ENCODE results near the gene HARS1. TPM values are rescaled to one million over a fixed set of nuclear protein-coding genes. Genes with fewer than 3 reads are reported as not detected.
A peak's percentile ranks its signal among the peaks of the same experiment; 100 is the strongest.
"Not testable (repeated sequence)": the region's sequence is repeated elsewhere in the genome, so short reads cannot be mapped to it uniquely, and the experiment has no call there.

Gene HARS1
- total RNA-seq, 4 donors from 2014 or later = 41.0 to 56.8 (median 48.2) TPM

- no peaks in the 10 kb centered on the region for H3K27me3 ChIP-seq
- no peak overlapping the region for H3K27ac ChIP-seq
- intact Hi-C loops (cut with DNase I) = no loop called here
- DNase-seq = peak; percentile 55 to 64
- no peaks in the 10 kb centered on the region for H3K9me3 ChIP-seq
- no peak overlapping the region for H3K4me3 ChIP-seq (replicated peaks in 1 of 3)
- TF ChIP-seq CTCF (IDR thresholded peaks at IDR 0.05) = no peak
- no peak for TF ChIP-seq POLR2A (IDR thresholded peaks at IDR 0.05)
- H3K36me3 ChIP-seq = no peaks in the 10 kb centered on the region
- WGBS, 2 donors = 5 to 11% methylated on average over 23 of the region's 23 CpGs
- no peaks in the 10 kb centered on the region for H3K4me1 ChIP-seq
Observed at GRCh38 chr5:140725799-140726471, 34.8 kb upstream of the HARS1 start.

- 79 to 88% methylated on average over 5 of the region's 5 CpGs for WGBS, 2 donors
- H3K9me3 ChIP-seq = not testable (repeated sequence)
Observed at GRCh38 chr5:140721395-140721794, 30.2 kb upstream of the HARS1 start.

GRCh38 chr5:140720738-140721137, 29.6 kb upstream of the HARS1 start:
- H3K4me3 ChIP-seq (replicated peaks in 1 of 3); H3K9me3 ChIP-seq; intact Hi-C loops (cut with DNase I); H3K27ac ChIP-seq; H3K4me1 ChIP-seq; H3K36me3 ChIP-seq; DNase-seq; H3K27me3 ChIP-seq: not testable (repeated sequence)
- WGBS, 2 donors = 52 to 62% methylated on average over 6 of the region's 6 CpGs

More at GRCh38 chr5:140721395-140721794, 30.2 kb upstream of the HARS1 start:
- H3K4me1 ChIP-seq; H3K36me3 ChIP-seq; H3K27ac ChIP-seq; H3K4me3 ChIP-seq (replicated peaks in 1 of 3); H3K27me3 ChIP-seq; intact Hi-C loops (cut with DNase I); DNase-seq: not testable (repeated sequence)

GRCh38 chr5:140718266-140718592, 27.1 kb upstream of the HARS1 start:
- no peak for DNase-seq
- no peaks in the 10 kb centered on the region for H3K9me3 ChIP-seq
- WGBS, 2 donors = 71 to 81% methylated on average over 7 of the region's 7 CpGs
- H3K36me3 ChIP-seq = no peaks in the 10 kb centered on the region
- intact Hi-C loops (cut with DNase I) = loop anchor here (5.0 kb wide), 1 partner anchor 346 kb away; no protein-coding TSS in a partner anchor
- no peak for TF ChIP-seq CTCF (IDR thresholded peaks at IDR 0.05)
- no peak for TF ChIP-seq POLR2A (IDR thresholded peaks at IDR 0.05)
- no peaks in the 10 kb centered on the region for H3K27me3 ChIP-seq
- no peaks in the 10 kb centered on the region for H3K4me1 ChIP-seq
- no peak overlapping the region for H3K27ac ChIP-seq
- no peak overlapping the region for H3K4me3 ChIP-seq (replicated peaks in 1 of 3)

GRCh38 chr5:140716238-140716637, 25.1 kb upstream of the HARS1 start:
- H3K4me3 ChIP-seq (replicated peaks in 1 of 3); DNase-seq; H3K9me3 ChIP-seq; H3K27ac ChIP-seq; H3K27me3 ChIP-seq; H3K4me1 ChIP-seq; H3K36me3 ChIP-seq: not testable (repeated sequence)
- 91 to 95% methylated on average over 2 of the region's 2 CpGs for WGBS, 2 donors
- intact Hi-C loops (cut with DNase I) = loop anchor here (5.0 kb wide), 1 partner anchor 344 kb away; no protein-coding TSS in a partner anchor

- Histone ChIP-seq H3K4me3 (replicated peaks in 1 of 3) (no peak overlapping the region), H3K9me3 (no peaks in the 10 kb centered on the region), H3K27ac (no peak overlapping the region), H3K36me3 (no peaks in the 10 kb centered on the region), H3K27me3 (no peaks in the 10 kb centered on the region), H3K4me1 (no peaks in the 10 kb centered on the region)
- TF ChIP-seq CTCF (IDR thresholded peaks at IDR 0.05) = no peak
- TF ChIP-seq POLR2A (IDR thresholded peaks at IDR 0.05) = no peak
- intact Hi-C loops (cut with DNase I) = no loop called here
- WGBS, 2 donors = 79 to 85% methylated on average over 1 of the region's 1 CpG
- no peak for DNase-seq
Observed at GRCh38 chr5:140713562-140714094, 22.5 kb upstream of the HARS1 start.

Measured in thyroid gland (tissue), 4 donors.